GM21737 (cell line): ENCODE results near the gene CASKIN1.
"Not testable (repeated sequence)": the region's sequence is repeated elsewhere in the genome, so short reads cannot be mapped to it uniquely, and the experiment has no call there.

Experiments used
- ATAC-seq: cut with Tn5 transposase; IDR thresholded peaks from one replicate; pipeline ENCODE4 v1.9.1; 2021; ENCODE audit warnings: mild to moderate bottlenecking, moderate library complexity; ENCODE audit not compliant: unreplicated experiment

CASKIN1 gene

DNA sequence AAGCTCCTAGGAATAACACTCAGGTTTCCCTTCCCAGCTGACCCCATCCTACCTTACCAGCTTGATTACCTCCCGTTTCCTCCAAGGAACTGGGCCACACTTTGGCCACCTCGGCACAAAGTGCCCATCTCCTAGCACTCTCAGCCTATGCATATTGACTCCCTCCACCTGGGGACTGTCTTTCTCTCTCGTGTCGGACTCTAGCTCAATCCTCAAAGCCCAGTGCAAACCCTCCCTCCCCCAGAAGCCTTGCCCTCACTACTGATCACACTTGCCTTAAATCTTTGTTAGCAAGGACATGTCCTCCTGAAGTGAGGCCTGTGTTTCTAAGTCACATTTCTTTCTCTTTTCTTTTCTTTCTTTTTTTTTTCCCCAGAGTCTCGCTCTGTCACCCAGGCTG is 50.6 kb downstream of the CASKIN1 start:
- no peak for ATAC-seq

GRCh38 chr16:2143878-2144485 is 52.4 kb downstream of the CASKIN1 start:
- no peak for ATAC-seq

DNA sequence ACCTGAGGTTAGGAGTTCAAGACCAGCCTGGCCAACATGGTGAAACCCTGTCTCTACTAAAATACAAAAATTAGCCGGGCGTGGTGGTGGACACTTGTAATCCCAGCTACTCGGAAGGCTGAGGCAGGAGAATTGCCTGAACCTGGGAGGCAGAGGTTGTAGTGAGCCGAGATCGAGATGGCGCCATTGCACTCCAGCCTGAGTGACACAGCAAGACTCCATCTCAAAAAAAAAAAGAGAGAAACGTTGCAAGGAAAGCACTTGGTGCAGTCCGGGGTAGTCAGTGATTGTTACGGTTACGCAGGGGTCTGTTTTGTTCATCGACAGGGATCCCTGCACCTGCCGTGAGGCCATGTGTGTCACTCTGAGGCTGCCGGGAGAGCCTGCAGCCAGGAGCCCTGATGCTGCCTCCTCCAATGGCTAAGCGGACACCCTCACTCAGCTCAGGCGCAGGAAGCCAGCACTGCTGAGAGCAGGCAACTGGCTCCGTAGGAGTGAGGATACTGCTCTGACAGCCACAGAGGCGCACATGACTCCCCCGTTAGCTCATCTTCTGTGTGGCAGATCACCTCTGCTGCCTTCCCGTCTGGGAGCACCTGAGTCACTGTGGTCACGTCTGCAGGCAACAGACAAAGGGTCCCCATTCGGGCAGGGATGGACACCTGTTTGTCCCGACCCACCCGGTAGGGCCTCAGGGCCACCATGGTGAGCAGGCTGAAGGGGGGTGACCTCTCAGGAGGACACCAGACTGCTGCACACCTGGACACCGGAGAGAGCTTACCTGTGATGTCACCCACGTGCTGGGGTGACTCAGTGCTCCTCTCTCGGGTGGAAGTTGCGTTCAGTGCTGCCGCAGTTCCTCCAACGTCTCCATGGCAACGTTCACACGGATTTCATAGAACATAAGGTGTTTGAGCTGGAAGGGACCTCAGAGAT is 53.2 kb downstream of the CASKIN1 start:
- ATAC-seq, result no peak

DNA sequence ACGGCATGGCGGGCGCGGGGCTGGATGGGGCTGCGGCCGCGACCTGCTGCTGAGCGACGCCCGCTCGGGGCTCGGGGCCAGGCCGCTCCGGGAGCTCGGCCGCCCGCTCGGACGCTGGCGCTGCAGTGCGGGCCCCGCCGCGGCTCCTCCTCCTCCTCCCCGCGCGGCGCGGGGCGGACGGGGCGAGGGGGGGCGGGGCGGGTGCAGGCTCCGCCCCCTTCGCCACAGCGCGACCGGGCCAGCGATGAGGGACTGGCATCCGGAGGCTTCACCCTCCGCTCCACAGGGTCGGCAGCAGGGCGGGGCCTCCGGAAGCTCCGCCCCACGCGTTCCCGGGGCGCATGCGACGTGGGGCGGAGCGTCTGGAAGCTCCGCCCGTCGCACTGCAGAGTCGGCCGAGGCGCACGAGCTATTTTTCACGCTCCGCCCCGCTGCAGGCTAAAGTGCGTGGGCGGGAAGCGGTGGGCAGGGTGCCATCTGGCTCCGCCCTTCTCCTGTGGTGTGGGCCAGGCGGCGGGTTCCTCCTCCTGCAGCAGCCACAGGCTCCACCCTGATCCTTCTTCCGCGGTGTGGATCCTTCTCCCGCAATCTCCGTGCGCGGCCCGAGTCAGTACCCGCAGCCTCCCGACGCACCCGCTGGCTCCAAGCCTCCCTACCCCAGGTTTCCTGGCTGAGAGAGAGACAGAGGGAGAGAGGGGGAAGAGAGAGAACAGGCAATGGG is 60.5 kb downstream of the CASKIN1 start, which contains the start of gene PKD1:
Gene PKD1 (minus strand): TSS at position 129 of the 721 bp plus-strand sequence. CDS start 209 bp downstream, outside the sequence.
- ATAC-seq, result not testable (repeated sequence)

DNA sequence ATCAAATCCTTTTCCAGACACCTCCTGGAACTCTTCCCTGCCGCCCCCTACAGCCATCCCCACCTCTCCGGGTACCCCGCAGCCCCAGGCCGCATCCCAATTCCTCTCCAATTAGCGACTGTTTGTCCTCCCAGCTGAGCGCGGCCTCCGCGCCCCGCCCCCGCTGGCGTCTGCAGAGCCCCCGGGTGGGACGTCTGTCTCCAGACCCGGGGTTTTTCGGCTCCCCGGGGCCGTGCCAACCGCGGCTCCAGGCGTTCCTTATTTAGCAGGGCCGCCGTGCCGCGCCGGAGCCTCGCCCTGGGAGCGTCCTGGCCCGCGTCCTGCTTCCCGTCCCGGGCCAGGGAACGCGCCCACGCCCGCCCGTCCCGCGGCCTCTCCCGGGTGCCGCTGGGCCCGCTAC is 61.3 kb downstream of the CASKIN1 start:
- not testable (repeated sequence) for ATAC-seq

DNA sequence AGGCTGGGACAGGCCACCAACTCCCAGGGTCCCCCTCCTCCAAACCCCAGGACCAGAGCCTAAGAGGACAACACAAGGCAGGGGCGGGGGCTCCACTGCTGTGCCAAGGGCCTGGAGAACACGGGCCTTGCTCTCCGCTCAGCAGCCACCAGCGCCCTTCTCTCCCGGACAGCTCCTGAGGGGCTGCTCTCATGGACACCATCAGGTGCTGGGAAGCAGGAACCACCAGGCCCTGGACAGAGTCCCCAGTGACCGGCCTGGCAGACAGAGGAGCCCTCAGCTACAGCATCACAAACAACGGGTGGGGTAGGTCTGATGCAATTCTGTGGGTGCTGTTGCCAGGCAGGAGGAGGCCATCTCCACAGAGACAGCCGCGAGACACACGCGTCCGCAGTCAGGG is 62.6 kb downstream of the CASKIN1 start:
- ATAC-seq, result not testable (repeated sequence)

DNA sequence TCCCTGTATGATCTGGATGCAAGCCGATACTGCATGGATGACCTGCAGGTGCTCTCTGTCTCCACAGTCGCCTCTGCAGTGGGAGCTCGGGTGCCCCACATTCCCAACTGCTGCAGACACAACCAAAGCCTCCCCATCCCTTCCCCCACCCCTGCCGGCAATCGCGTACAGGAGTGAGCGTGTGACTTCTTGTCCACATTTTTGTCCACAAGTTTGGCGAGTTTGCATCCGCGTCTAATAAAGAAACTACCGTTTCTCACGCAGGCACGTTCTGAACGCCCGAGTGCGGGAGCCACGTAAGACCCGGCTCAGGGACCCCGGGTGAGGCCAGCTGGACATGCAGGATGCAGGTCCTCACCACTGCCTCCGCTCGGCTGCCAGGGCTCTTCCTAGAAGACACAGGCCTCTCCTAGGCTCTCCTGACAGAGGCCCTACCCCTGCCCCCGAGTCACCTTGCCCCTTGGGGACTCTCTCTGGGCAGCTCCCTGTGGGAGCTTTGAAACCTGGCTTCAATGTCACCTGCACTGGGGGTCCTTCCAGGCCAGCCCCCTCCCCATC is 66.4 kb downstream of the CASKIN1 start:
- ATAC-seq, result not testable (repeated sequence)

GRCh38 chr16:2129251-2129650 is 67.2 kb downstream of the CASKIN1 start:
- not testable (repeated sequence) for ATAC-seq

DNA sequence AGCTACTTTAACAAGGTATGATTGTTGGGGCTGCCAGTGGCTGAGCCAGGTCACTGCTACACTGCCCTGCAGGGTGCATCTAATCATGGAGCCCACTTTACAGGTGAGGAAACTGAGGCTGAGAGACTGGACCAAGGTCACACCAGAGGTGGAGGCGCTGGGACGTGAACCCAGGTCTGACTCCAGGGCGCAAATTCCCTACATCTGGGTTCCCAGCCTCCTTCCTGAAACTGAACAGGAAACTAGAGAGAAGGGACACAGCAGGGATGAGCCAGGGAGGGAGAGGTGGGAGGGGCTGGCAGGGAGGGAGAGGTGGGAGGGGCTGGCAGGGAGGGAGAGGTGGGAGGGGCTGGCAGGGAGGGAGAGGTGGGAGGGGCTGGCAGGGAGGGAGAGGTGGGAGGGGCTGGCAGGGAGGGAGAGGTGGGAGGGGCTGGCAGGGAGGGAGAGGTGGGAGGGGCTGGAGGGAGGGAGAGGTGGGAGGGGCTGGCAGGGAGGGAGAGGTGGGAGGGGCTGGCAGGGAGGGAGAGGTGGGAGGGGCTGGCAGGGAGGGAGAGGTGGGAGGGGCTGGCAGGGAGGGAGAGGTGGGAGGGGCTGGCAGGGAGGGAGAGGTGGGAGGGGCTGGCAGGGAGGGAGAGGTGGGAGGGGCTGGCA is 68.7 kb downstream of the CASKIN1 start:
- ATAC-seq, result not testable (repeated sequence)
